Endometrial microvascular endothelial cells (primary cell): ENCODE results near the gene ARHGEF9. TPM values are rescaled to one million over a fixed set of nuclear protein-coding genes. Genes with fewer than 3 reads are reported as not detected.
"Not testable (repeated sequence)": the region's sequence is repeated elsewhere in the genome, so short reads cannot be mapped to it uniquely, and the experiment has no call there.

Source experiments
- in situ Hi-C: cut with HindIII; loops from 2 replicates; pipeline ENCODE4 v1.10.0; 2017; ENCODE audit warnings: low sequenced_read_pairs, low pct_unique_long_range_greater_than_20kb; ENCODE audit errors: inconsistent ontology term
- total RNA-seq: library from RNA; depleted of rRNA; stranded (reverse); fragments of >200 nt; gene quantifications from one replicate; pipeline ENCODE4 v1.2.3, GENCODE V29; 2015; ENCODE audit errors: inconsistent ontology term

Gene ARHGEF9
- total RNA-seq, 1 donor from 2014 or later, result 4.5 TPM

DNA sequence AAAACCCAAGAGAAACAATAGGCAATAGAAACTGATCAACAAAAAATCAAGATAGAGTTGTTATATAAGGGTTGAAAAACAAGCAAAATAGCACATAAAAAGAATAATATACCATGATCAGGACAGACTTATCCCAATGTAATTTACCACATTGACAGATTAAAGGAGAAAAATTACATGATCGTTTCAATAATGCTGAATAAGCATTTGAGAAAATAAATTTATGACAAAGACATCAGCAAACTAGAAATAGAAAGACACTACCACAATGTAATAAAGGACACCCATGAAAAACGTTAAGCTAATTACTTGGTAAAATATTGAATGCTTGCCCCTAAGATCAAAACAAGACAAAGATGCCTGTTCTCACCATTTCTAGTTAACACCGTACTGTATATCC is 105.6 kb downstream of the ARHGEF9 start:
- in situ Hi-C loops, result no loop called here

GRCh38 chrX:63675716-63676115 is 109.3 kb downstream of the ARHGEF9 start:
- in situ Hi-C loops, result no loop called here

- in situ Hi-C loops, result no loop called here
Measured at GRCh38 chrX:63673896-63674295, 111.1 kb downstream of the ARHGEF9 start.

DNA sequence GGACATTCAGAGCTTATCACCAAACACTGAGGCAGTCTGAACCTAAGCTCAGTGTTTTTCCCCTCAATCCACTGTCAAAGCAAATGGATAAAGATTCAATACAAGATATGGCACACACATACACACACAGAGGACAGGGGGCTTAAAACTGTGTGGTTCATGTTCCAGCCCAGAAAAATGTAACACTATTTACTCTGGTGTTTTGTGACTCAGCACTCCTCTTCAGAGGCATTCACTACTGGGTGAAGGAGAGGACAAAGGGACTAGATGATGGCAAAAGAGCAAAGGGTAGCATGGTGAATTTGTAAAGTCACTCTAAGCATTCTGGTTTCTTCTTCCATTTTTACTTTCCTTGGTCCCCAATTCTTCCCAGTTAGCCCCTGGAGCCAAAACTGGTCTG is 120.3 kb downstream of the ARHGEF9 start:
- in situ Hi-C loops, result no loop called here

GRCh38 chrX:63664083-63664482 is 120.9 kb downstream of the ARHGEF9 start:
- in situ Hi-C loops, result no loop called here

- in situ Hi-C loops, result no loop called here
Measured at GRCh38 chrX:63661676-63662075, 123.3 kb downstream of the ARHGEF9 start.

- in situ Hi-C loops, result no loop called here
Measured at GRCh38 chrX:63658920-63659319, 126.1 kb downstream of the ARHGEF9 start.

DNA sequence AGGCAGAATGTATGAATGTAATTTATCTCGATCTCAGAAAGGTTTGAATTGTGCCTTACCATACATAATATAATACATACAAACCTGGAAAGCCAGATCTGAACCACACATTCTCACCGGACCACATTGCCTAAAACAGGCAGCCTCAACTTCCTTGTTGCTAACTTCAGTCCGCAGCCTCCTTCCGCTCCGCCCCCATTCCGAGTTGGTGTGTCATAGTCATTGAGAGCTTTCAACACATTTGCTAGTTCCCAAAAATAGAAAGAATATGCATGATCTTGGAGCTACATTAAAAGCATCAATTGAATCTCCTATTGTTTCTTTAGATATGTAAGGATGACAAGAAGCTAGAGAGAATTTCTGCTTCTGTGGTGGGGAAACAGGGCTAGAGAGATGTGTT is 127.2 kb downstream of the ARHGEF9 start:
- in situ Hi-C loops, result no loop called here

- in situ Hi-C loops, result no loop called here
Measured at GRCh38 chrX:63656871-63657580, 128.0 kb downstream of the ARHGEF9 start.

- in situ Hi-C loops, result no loop called here
Measured at GRCh38 chrX:63652086-63652765, 132.8 kb downstream of the ARHGEF9 start.

DNA sequence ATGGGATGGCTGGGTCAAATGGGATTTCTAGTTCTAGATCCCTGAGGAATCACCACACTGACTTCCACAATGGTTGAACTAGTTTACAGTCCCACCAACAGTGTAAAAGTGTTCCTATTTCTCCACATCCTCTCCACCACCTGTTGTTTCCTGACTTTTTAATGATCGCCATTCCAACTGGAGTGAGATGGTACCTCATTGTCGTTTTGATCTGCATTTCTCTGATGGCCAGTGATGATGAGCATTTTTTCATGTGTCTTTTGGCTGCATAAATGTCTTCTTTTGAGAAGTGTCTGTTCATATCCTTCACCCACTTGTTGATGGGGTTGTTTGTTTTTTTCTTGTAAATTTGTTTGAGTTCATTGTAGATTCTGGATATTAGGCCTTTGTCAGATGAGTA is 139.3 kb downstream of the ARHGEF9 start:
- in situ Hi-C loops, result not testable (repeated sequence)

- in situ Hi-C loops, result no loop called here
Measured at GRCh38 chrX:63635750-63636149, 149.3 kb downstream of the ARHGEF9 start.

DNA sequence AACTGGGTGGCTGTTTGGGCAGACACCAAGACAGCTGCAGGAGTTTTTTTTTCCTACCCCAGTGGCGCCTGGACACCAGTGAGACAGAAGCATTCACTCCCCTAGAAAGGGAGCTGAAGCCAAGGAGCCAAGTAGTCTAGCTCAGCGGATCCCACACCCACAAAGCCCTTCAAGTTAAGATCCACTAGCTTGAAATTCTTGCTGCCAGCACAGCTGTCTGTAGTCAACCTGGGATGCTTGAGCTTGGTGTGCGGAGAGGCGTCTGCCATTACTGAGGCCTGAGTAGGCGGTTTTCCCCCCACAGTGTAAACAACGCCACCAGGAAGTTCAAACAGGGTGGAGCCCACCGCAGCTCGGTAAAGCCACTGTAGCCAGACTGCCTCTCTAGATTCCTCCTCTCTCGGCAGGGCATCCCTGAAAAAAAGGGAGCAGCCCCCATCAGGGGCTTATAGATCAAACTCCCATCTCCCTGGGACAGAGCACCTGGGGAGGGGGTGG is 171.4 kb downstream of the ARHGEF9 start:
- in situ Hi-C loops, result no loop called here

GRCh38 chrX:63585936-63586335 is 199.1 kb downstream of the ARHGEF9 start:
- in situ Hi-C loops, result no loop called here
